IMR-90 (cell line): Measurements from ENCODE around the gene TBXAS1. TPM values are rescaled to one million over a fixed set of nuclear protein-coding genes. Genes with fewer than 3 reads are reported as not detected.

ENCODE experiments used
- ATAC-seq: fragments of 200-7000 bp; cut with Tn5 transposase; 2 replicates; pipeline ENCODE4 v1.9.1; 2020; ENCODE audit warnings: low read depth, mild to moderate bottlenecking, moderate library complexity
- BruUV-seq: library from RNA; stranded (reverse); fragments of 400-500 nt; replicated peaks from 2 replicates; lab custom pipeline; 2021; lab: Mats Ljungman, UMichigan
- CTCF ChIA-PET: fragments of 300-600 bp; formaldehyde crosslinking; extraction: SDS; loops from one replicate; lab custom pipeline; 2021; ENCODE audit warnings: antibody characterized with exemption; lab: Yijun Ruan, JAX
- POLR2A ChIA-PET: fragments of 300-600 bp; sonication (Branson Sonifier 250); formaldehyde crosslinking; loops from one replicate; lab custom pipeline; 2022; ENCODE audit warnings: antibody characterized with exemption; ENCODE audit not compliant: unreplicated experiment; lab: Charles Lee
- DNase-seq: peaks from one replicate; pipeline ENCODE4 v3.0.0; 2013
- H2AFZ ChIP-seq: replicated peaks from 2 replicates; pipeline ENCODE3; 2013; ENCODE audit warnings: low read length, mild to moderate bottlenecking; ENCODE audit not compliant: poor library complexity
- H2AK5ac ChIP-seq: 2 replicates; pipeline ENCODE4 v1.6.1; 2013; ENCODE audit warnings: low read depth, low read length, inconsistent platforms
- H2AK9ac ChIP-seq: replicated peaks from 2 replicates; pipeline ENCODE3; 2013; ENCODE audit warnings: mild to moderate bottlenecking, low read depth, low read length, moderate library complexity; ENCODE audit not compliant: poor library complexity
- H2BK120ac ChIP-seq: 2 replicates; pipeline ENCODE4 v1.6.1; 2013; ENCODE audit warnings: low read depth, low read length, inconsistent platforms
- H2BK15ac ChIP-seq: 3 replicates; pipeline ENCODE4 v1.6.1; 2013; ENCODE audit warnings: low read depth, low read length, inconsistent platforms
- H2BK20ac ChIP-seq: 2 replicates; pipeline ENCODE4 v1.6.1; 2013; ENCODE audit warnings: low read depth, mild to moderate bottlenecking, inconsistent platforms, low read length, moderate library complexity
- H2BK5ac ChIP-seq: 2 replicates; pipeline ENCODE4 v1.6.1; 2013; ENCODE audit warnings: mild to moderate bottlenecking, low read depth, low read length, inconsistent platforms; ENCODE audit not compliant: poor library complexity, severe bottlenecking
- H3K14ac ChIP-seq: replicated peaks from 2 replicates; pipeline ENCODE4 v1.6.1; 2013; ENCODE audit warnings: low read depth, low read length, inconsistent platforms
- H3K18ac ChIP-seq: 2 replicates; pipeline ENCODE4 v1.6.1; 2013; ENCODE audit warnings: low read depth, low read length, control low read depth
- H3K23ac ChIP-seq: 2 replicates; pipeline ENCODE4 v1.6.1; 2013; ENCODE audit warnings: low read depth, low read length, inconsistent platforms
- H3K27ac ChIP-seq: 2 replicates; pipeline ENCODE4 v1.5.1; 2013; ENCODE audit warnings: mild to moderate bottlenecking, control low read depth, low read length; ENCODE audit not compliant: insufficient read depth
- H3K27me3 ChIP-seq: 2 replicates; pipeline ENCODE4 v1.6.1; 2013; ENCODE audit warnings: low read length; ENCODE audit not compliant: control insufficient read depth, insufficient read depth
- H3K36me3 ChIP-seq: 2 replicates; pipeline ENCODE4 v1.6.1; 2013; ENCODE audit warnings: low read length, mixed read lengths; ENCODE audit not compliant: control insufficient read depth, insufficient read depth
- H3K4ac ChIP-seq: 2 replicates; pipeline ENCODE4 v1.6.1; 2013; ENCODE audit warnings: low read depth, low read length, inconsistent platforms
- H3K4me1 ChIP-seq: 2 replicates; pipeline ENCODE4 v1.6.1; 2013; ENCODE audit warnings: low read length, mixed read lengths; ENCODE audit not compliant: control insufficient read depth, insufficient read depth
- H3K4me2 ChIP-seq: 2 replicates; pipeline ENCODE4 v1.6.1; 2013; ENCODE audit warnings: low read depth, mild to moderate bottlenecking, control low read depth, low read length, moderate library complexity
- H3K4me3 ChIP-seq: 2 replicates; pipeline ENCODE4 v1.5.1; 2013; ENCODE audit warnings: low read depth, mild to moderate bottlenecking, control low read depth, low read length, moderate library complexity; ENCODE audit not compliant: insufficient read depth
- H3K56ac ChIP-seq: 2 replicates; pipeline ENCODE4 v1.6.1; 2013; ENCODE audit warnings: low read length, inconsistent platforms; ENCODE audit not compliant: insufficient read depth; ENCODE audit errors: extremely low read depth
- H3K79me1 ChIP-seq, 2 experiments: 2 replicates each; pipeline ENCODE4 v1.6.1; 2013; ENCODE audit warnings: low read length in 2 of 2, inconsistent platforms in 1 of 2, low read depth in 1 of 2
- H3K9ac ChIP-seq: 2 replicates; pipeline ENCODE4 v1.6.1; 2013; ENCODE audit warnings: low read depth, low read length, control low read depth
- H3K9me1 ChIP-seq: 2 replicates; pipeline ENCODE4 v1.6.1; 2013; ENCODE audit warnings: low read length, inconsistent platforms; ENCODE audit not compliant: insufficient read depth
- H3K9me3 ChIP-seq: 2 replicates; pipeline ENCODE4 v1.6.1; 2013; ENCODE audit warnings: low read length; ENCODE audit not compliant: control insufficient read depth, insufficient read depth
- H4K20me1 ChIP-seq: 2 replicates; pipeline ENCODE4 v1.6.1; 2013; ENCODE audit warnings: low read length, inconsistent platforms; ENCODE audit not compliant: insufficient read depth
- H4K5ac ChIP-seq: 2 replicates; pipeline ENCODE4 v1.6.1; 2013; ENCODE audit warnings: mild to moderate bottlenecking, low read depth, low read length, control low read depth
- H4K8ac ChIP-seq, 2 experiments: 2 replicates each; pipeline ENCODE4 v1.6.1; 2013; ENCODE audit warnings: low read depth in 2 of 2, low read length in 2 of 2, control low read depth in 1 of 2, inconsistent platforms in 1 of 2
- H4K91ac ChIP-seq: 2 replicates; pipeline ENCODE4 v1.6.1; 2013; ENCODE audit warnings: low read depth, low read length, inconsistent platforms; ENCODE audit not compliant: insufficient read depth
- BHLHE40 ChIP-seq: fragments of 150-350 bp; IDR thresholded peaks from 2 replicates; pipeline ENCODE4 v1.6.1; 2016; ENCODE audit warnings: mild to moderate bottlenecking, low read depth, low read length
- CEBPB ChIP-seq: IDR thresholded peaks from 2 replicates; pipeline ENCODE4 v1.6.1; 2012; ENCODE audit warnings: low read depth, low read length, improper control_type of control experiment
- CHD1 ChIP-seq: IDR thresholded peaks from 2 replicates; pipeline ENCODE4 v1.6.1; 2012; ENCODE audit warnings: low read depth, low read length, improper control_type of control experiment
- CTCF ChIP-seq: conservative IDR thresholded peaks from 2 replicates; pipeline ENCODE4 v1.5.1; 2012; ENCODE audit warnings: mild to moderate bottlenecking, low read depth, low read length, improper control_type of control experiment
- ELK1 ChIP-seq: fragments of 150-350 bp; IDR thresholded peaks from 2 replicates; pipeline ENCODE4 v1.6.1; 2016; ENCODE audit warnings: low read depth, mild to moderate bottlenecking, low read length, moderate library complexity, borderline replicate concordance
- FOS ChIP-seq: fragments of 150-350 bp; IDR thresholded peaks from 2 replicates; pipeline ENCODE4 v1.6.1; 2016; ENCODE audit warnings: low read depth, low read length
- MAFK ChIP-seq: IDR thresholded peaks from 2 replicates; pipeline ENCODE4 v1.6.1; 2012; ENCODE audit warnings: low read depth, low read length, improper control_type of control experiment
- MAZ ChIP-seq: IDR thresholded peaks from 2 replicates; pipeline ENCODE4 v1.6.1; 2012; ENCODE audit warnings: low read depth, mild to moderate bottlenecking, low read length, improper control_type of control experiment, moderate library complexity, borderline replicate concordance
- MXI1 ChIP-seq: IDR thresholded peaks from 2 replicates; pipeline ENCODE4 v1.6.1; 2012; ENCODE audit warnings: low read depth, mild to moderate bottlenecking, low read length, moderate library complexity, borderline replicate concordance
- NFE2L2 ChIP-seq: fragments of 150-350 bp; IDR thresholded peaks from 2 replicates; pipeline ENCODE4 v1.6.1; 2016; ENCODE audit warnings: low read depth, mild to moderate bottlenecking, low read length
- POLR2A ChIP-seq: IDR thresholded peaks from 2 replicates; pipeline ENCODE4 v1.6.1; 2012; ENCODE audit warnings: mild to moderate bottlenecking, low read depth, low read length
- RAD21 ChIP-seq: IDR thresholded peaks from 2 replicates; pipeline ENCODE4 v1.6.1; 2012; ENCODE audit warnings: low read length, improper control_type of control experiment
- RCOR1 ChIP-seq: IDR thresholded peaks from 2 replicates; pipeline ENCODE4 v1.6.1; 2012; ENCODE audit warnings: mild to moderate bottlenecking, low read length, improper control_type of control experiment; ENCODE audit not compliant: insufficient replicate concordance
- RFX5 ChIP-seq: IDR thresholded peaks from 2 replicates; pipeline ENCODE4 v1.8.0; 2012; ENCODE audit warnings: low read depth, mild to moderate bottlenecking, low read length, moderate library complexity
- SMC3 ChIP-seq: fragments of 150-350 bp; IDR thresholded peaks from 2 replicates; pipeline ENCODE4 v1.6.1; 2016; ENCODE audit warnings: low read depth, mild to moderate bottlenecking, antibody characterized with exemption, low read length, moderate library complexity
- USF2 ChIP-seq: fragments of 150-350 bp; IDR thresholded peaks from 2 replicates; pipeline ENCODE4 v1.6.1; 2017; ENCODE audit warnings: mild to moderate bottlenecking, antibody characterized with exemption, low read length, low read depth
- WGBS, 2 experiments: methylation state at CpG; one replicate each; pipeline versions ENCODE4 v1.1.5 to v1.1.7; 2013; ENCODE audit warnings: missing lambda C conversion rate in 2 of 2; ENCODE audit not compliant: insufficient read length in 1 of 2; ENCODE audit errors: extremely low coverage in 2 of 2; 5-methylcytosine and 5-hydroxymethylcytosine counted together
- dilution Hi-C: fragments of 300-500 bp; cut with HindIII; formaldehyde crosslinking; loops from one replicate; pipeline ENCODE4 v1.14.3; 2018; ENCODE audit warnings: low sequenced_read_pairs; ENCODE audit not compliant: unreplicated experiment
- in situ Hi-C: fragments of 300-500 bp; cut with MboI; formaldehyde crosslinking; loops from 3 replicates; pipeline ENCODE4 v1.14.3; 2019; ENCODE audit warnings: low sequenced_read_pairs, inconsistent platforms, mixed read lengths
- intact Hi-C: fragments of 100-400 bp; cut with micrococcal nuclease; formaldehyde crosslinking; loops from 2 replicates; pipeline ENCODE4 v1.10.0; 2022
- polyA plus RNA-seq, 3 experiments: library from polyadenylated mRNA; depleted of rRNA; stranded (reverse); fragments of >200 nt; gene quantifications; 2 replicates each; pipeline ENCODE4 v1.2.3, GENCODE V29; 2012; ENCODE audit warnings: low replicate concordance in 1 of 3
- total RNA-seq: library from RNA; depleted of rRNA; stranded (reverse); fragments of >200 nt; gene quantifications from 2 replicates; pipeline ENCODE4 v1.2.3, GENCODE V29; 2012

The TBXAS1 gene
- total and polyA plus RNA-seq, 2 of the 4 experiments (the other 2 are of a cell fraction) = 5.9 to 10.8 TPM

GRCh38 chr7:139829775-139830117 is 682 bp downstream of the TBXAS1 start:
- BruUV-seq = no TSS peak
- peaks cover 32% of the 10 kb centered on the region for H3K4me1 ChIP-seq
- peak overlapping the region; percentile 95 for H2BK120ac ChIP-seq
- DNase-seq = peak; percentile 72
- H2BK15ac ChIP-seq = peak overlapping the region; percentile 73; the same call in 2 of the 3 replicates
- H3K4me3 ChIP-seq = no peak overlapping the region
- TF ChIP-seq BHLHE40 (no peak), RFX5 (no peak), SMC3 (no peak), USF2 (no peak), MXI1 (no peak), MAZ (no peak), CTCF (no peak), CHD1 (no peak), CEBPB (no peak), RAD21 (no peak), ELK1 (no peak), RCOR1 (no peak), POLR2A (no peak), FOS (no peak), NFE2L2 (no peak), MAFK (no peak)
- 0 out of 2 replicates have a peak overlapping the region, but pooled peaks have one; percentile 30 for H2AK5ac ChIP-seq
- H3K4ac ChIP-seq = peak overlapping the region; percentile 95; the same call in 1 of the 2 replicates
- H4K5ac ChIP-seq = peak overlapping the region; percentile 70; the same call in 1 of the 2 replicates
- H3K56ac ChIP-seq = peak overlapping the region; percentile 41; the same call in 1 of the 2 replicates
- H3K79me1 ChIP-seq = peaks cover 0 to 14% of the 10 kb centered on the region in 2 experiments; a peak in 2 of 4 replicates
- H3K9ac ChIP-seq = peak overlapping the region; percentile 39; the same call in 1 of the 2 replicates
- dilution Hi-C loops = no loop called here
- no peaks in the 10 kb centered on the region for H4K20me1 ChIP-seq
- H3K14ac ChIP-seq = peak overlapping the region; percentile 87
- H3K27ac ChIP-seq = peak overlapping the region; percentile 72
- H2AFZ ChIP-seq = no peak overlapping the region
- H2BK20ac ChIP-seq = peak overlapping the region; percentile 96
- no peaks in the 10 kb centered on the region for H3K36me3 ChIP-seq
- peak overlapping the region; percentile 18 for H3K18ac ChIP-seq
- H2BK5ac ChIP-seq = peak overlapping the region; percentile 72
- no peaks in the 10 kb centered on the region for H3K9me3 ChIP-seq
- H3K27me3 ChIP-seq = no peaks in the 10 kb centered on the region
- in situ Hi-C loops = no loop called here
- ChIA-PET POLR2A (no interaction called here), CTCF (interaction anchor here (0.6 to 1.2 kb wide), 3 partner anchors 19 to 184 kb away, joined by 3 to 4 read pairs (median 4); no protein-coding TSS in a partner anchor)
- peak; percentile 38 for ATAC-seq
- peak overlapping the region; percentile 38 to 80; a peak in 3 of 4 replicates for H4K8ac ChIP-seq
- 17% methylated on average over 1 of the region's 3 CpGs; no CpG with 5 or more reads in 1 of the 2 experiments for WGBS, 2 experiments
- no peak overlapping the region for H2AK9ac ChIP-seq
- intact Hi-C loops = loop anchor here (5.0 kb wide), 1 partner anchor 168 kb away; no protein-coding TSS in a partner anchor
- peaks cover 11% of the 10 kb centered on the region for H3K9me1 ChIP-seq
- H3K4me2 ChIP-seq = peak overlapping the region; percentile 12
- peak overlapping the region; percentile 92 for H4K91ac ChIP-seq
- peak overlapping the region; percentile 70; the same call in 1 of the 2 replicates for H3K23ac ChIP-seq
